ENCODE measurements around the gene OR8J1.

DNA sequence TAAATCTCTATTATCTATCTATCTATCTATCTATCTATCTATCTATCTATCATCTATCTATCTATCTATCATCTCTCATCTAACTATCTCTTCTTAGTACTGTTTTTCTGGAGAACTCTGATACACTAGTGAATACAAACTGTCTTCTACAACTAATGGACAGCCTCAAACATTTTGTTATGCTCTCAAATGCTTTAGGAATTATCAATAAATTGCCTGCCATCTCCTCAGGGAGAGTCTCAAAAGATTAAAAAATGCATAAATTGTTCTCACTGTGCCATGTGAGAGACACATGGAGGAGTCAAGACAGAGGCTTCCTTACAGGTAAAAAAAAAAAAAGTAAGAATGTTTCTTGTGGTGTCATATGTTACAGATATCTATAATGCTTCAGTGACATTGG is 39.2 kb upstream of the OR8J1 start, which contains the start of gene OR8K3:
- TF ChIP-seq, protein P1, sequence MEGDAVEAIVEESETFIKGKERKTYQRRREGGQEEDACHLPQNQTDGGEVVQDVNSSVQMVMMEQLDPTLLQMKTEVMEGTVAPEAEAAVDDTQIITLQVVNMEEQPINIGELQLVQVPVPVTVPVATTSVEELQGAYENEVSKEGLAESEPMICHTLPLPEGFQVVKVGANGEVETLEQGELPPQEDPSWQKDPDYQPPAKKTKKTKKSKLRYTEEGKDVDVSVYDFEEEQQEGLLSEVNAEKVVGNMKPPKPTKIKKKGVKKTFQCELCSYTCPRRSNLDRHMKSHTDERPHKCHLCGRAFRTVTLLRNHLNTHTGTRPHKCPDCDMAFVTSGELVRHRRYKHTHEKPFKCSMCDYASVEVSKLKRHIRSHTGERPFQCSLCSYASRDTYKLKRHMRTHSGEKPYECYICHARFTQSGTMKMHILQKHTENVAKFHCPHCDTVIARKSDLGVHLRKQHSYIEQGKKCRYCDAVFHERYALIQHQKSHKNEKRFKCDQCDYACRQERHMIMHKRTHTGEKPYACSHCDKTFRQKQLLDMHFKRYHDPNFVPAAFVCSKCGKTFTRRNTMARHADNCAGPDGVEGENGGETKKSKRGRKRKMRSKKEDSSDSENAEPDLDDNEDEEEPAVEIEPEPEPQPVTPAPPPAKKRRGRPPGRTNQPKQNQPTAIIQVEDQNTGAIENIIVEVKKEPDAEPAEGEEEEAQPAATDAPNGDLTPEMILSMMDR (IDR thresholded peaks at IDR 0.05), result no peak
- no peak for TF ChIP-seq POLR2A (IDR thresholded peaks at IDR 0.05)
